GM19035 (cell line): ENCODE measurements around the gene PPP2R5C.
A peak's percentile ranks its signal among the peaks of the same experiment; 100 is the strongest.
"Not testable (repeated sequence)": the region's sequence is repeated elsewhere in the genome, so short reads cannot be mapped to it uniquely, and the experiment has no call there.

Experiments used
- ATAC-seq: cut with Tn5 transposase; IDR thresholded peaks from one replicate; pipeline ENCODE4 v1.9.1; 2021; ENCODE audit not compliant: unreplicated experiment

Gene PPP2R5C

DNA sequence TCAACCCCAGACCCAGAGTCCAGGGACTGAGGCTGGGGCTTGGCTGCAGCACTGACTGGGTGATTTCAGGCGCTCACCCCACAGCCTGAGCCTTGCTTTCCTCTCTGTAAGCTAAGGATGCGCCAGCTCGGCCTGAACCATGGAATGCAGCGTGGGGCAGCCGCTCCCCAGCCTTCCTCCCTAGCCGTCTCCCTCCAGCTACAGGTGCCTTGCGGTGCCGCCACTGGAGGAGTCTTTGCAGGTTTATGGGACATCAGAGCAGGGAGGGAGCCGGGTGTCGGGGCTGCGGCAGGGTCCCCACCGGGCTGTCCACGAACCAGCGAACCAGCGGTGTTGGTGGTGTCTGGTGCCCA is 19.4 kb downstream of the PPP2R5C start:
- ATAC-seq: no peak

DNA sequence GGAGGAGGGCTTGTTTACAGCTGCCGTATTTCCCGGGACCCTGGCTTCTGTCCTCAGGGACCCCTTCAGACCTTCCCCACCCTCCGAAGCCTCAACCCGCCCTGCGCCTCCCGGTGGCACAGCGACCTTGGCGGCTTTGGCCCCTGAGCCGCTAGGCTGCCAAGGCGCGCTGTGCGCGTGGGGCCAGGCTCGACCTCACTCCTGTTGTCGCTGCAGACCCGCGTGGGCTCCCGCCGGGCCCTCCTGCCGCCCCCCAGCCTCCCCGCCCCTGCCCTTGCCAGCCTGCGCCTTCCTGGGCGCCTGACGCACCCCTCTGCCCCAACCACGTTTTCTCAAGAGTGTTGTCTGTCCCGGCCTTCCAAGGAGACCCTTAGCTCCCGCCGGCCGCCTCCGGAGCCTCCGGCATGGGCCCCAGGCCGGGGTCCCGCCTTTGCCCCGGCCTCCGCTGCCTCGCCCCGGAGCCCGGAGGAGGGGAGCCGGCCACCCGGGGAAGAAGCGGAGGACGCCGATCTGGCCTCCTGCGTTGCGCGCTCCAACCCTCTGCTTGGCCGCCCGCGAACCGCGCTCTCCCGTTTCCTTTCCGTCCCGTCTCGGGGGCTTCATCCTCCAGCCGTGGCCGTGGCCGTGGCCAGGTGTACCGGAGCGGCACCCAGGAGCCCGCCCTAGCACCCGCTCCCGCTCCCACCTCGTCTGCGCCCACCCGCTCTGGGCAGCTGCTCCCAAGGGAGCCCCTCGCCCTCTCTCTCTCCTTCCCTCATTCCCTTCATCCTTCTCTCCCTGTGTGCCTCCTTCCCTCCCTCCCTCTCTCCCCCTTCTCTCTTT is 19.9 kb downstream of the PPP2R5C start:
- no peak for ATAC-seq

DNA sequence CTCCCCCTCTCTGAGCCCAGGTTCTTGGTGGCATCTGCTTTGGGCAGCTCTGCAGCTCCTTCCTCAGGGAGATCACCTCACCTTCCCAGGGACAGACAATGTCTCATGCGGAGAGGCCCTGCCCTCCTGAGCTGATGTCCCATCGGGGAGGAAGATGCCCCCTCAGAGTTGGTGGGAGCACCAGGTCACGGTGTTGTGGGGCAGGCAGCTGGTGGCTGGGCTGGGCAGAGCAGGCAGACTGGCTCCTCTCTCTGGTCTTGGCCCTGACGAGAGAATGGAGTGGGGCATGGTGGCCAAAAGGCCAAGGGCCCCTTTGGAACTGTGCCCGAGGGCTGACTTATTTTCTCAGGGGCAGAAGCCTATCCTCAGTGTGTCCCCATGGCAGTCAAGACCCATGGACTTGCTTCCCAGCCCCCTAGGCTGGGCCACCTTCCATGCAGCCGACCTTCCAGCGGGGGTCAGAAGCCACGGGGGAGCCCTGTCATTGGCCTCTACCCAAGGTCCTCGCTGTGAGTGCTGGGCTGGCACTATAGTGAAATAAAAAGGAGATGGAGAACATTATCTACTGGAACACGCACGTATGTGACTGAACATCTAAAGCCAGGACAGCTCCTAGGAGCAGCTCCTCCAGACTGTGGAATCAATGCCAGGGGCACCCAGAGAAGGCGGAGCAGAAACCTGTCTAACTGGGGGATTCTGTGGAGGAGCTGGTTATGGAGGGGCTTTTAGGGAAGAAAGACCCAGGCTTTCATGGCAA is 21.9 kb downstream of the PPP2R5C start:
- ATAC-seq: no peak

DNA sequence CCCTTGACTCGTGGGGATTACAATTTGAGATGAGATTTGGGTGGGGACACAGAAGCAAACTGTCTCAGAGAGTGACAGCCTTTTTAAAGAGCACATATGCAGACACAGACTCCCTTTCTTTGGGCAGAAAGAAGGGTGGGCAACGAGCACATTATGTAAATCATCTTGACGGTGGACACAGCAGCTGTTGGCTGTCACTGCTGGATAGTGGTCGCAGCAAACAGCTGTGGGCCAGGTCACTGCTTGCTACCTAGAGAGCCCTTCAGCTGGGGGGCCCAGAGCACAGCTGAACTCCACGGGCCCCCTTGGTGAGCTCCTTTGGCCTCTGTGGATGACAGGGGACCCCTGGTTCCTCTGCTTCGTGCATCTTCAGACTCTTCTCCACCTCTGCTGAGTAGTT is 23.1 kb downstream of the PPP2R5C start:
- ATAC-seq: no peak

DNA sequence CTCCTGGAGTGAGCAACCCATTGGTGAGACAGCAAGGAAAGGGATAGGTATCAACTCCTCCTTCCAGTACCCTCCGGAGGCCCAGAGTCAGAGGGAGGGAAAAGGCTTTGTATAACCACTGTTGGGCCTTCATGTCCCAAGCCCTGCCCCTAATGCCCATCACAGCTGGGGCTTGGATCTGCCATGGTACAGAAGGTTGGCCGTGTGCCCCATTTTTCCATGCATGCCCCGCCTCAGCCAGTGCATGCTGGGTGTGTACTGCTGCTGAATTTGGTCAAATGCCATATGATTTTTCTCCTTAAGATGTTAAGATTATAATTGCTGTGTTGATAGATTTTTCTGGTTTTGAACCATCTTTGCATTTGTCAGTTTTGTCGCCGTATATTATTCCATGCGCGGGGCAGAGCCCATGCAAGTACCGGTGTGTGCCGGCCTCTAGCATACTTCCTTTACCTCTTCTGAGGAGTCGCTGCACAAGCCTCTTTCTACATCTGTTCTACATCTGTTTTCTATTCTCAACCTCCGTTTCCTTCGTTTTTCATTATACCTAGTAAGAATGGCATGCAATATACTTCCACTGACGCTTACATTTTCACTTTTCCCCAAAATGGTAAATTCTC is 26.6 kb downstream of the PPP2R5C start:
- ATAC-seq: no peak

DNA sequence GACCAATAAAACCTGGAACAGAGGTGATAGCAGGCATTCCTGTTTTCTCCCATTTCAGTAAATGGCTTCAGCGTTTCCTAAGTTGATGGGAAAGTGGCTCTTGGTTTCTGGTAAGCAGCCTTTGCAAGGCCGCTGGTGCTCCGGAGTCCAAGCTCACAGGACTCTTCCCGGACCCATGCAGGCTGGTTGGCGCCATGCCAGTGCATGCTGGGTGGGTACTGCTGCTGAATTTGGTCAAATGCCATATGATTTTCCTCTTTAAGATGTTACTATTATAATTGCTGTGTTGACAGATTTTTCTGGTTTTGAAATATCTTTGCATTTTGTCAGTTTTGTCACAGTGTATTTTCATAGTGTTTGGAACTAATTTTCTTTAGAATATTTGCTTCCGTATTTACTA is 27.7 kb downstream of the PPP2R5C start:
- no peak for ATAC-seq

DNA sequence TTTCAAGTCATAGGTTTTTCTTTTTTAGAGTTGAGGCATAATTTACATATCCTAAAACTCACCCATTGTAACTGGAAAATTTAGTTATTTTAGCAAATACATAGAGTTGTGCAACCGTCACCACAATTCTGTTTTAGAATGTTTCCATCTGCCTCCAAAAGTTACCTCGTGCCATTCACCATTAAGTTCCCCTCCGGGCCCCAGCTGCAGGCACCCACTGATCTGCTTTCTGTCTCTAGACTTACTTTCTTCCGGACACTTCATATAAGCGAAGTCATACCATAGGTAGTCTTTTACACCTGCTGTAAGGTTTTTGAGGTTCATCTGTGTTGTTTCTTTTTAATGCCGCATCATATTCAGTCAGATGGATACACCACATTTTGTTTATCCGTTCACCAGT is 28.7 kb downstream of the PPP2R5C start:
- ATAC-seq: no peak

DNA sequence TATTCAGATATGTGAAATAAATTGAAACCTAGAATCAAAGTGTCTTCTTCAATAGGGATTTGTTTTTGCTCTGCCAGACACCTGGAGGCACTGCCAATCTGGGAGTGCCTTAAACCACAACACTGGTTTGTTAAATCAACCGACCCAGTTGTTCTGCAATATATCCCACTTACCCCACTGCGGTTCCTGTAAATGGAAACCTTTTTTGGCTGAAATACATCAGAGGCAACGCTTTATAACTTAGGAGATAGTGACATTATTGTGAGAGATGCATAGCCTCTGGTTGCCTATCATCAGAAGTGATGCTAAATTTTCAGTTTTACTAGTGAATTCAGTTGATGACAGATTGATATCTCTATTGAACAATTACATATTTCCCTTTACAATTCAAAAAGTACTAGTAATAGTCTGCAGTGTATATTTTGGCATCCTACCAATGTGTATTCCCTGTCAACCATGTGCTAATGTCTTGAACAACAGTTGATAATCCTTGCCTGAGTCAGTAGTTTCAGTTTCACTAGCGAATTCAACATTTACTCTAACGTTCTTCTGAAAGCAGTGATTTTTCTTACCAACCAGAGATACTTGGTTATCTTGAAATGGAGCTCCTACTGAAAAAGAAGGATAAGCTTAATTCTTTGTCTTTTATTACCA is 30.5 kb downstream of the PPP2R5C start:
- ATAC-seq: no peak

DNA sequence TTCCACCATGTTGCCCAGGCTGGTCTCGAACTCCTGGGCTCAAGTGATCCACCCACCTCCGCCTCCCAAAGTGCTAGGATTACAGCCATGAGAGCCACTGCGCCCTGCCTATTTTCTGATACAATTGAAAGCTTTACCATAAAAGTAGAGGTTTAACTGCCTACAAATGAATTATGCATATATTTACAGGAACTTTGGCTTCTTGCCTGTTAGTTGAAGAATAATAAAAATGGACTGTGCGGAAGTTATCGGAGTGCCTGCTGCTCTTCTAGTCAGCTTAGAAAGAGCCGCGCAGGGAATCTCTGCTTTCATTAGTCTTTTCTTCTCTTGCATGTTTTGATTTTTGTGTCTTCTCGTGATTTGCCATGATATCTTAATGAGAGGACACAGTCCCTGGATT is 34.5 kb downstream of the PPP2R5C start:
- ATAC-seq: no peak

DNA sequence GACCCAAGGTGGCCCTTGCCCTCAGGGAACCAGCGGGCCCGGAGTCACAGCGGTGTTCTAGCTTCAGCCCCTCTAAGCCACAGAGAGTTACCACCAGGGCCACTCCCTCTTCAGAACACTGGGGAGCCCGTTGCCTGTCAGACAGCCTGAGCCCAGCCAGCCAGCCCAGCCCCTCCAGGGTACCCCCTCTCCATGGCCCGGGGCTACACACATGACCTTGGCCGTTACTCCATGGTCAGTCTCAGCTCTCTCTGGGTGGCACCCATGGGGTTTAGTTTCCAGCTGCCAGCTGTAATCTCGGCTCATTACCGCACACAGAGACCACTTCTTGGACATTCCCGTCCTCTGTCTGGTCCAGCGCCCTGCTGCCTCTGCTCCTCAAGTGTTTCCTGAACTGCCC is 35.0 kb downstream of the PPP2R5C start:
- ATAC-seq: no peak

DNA sequence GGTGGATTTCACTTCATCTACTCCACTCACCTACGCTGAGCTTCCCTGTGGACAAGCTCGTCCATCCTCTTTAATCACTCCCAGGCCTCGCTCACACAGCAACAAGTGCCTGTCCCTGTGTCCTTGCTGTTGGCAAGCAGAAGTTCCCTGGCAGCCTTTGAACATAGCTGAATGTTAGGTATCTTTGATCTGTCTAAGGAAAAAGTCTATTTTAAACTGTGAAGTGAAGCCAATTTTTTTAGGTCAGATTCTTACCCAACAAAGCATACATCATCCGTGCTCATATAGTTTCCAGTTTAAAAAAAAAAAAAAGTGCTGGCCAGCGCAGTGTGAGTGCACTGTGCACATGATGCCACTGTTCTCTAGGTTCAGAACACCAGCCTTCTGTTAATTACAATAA is 36.3 kb downstream of the PPP2R5C start:
- ATAC-seq: no peak

DNA sequence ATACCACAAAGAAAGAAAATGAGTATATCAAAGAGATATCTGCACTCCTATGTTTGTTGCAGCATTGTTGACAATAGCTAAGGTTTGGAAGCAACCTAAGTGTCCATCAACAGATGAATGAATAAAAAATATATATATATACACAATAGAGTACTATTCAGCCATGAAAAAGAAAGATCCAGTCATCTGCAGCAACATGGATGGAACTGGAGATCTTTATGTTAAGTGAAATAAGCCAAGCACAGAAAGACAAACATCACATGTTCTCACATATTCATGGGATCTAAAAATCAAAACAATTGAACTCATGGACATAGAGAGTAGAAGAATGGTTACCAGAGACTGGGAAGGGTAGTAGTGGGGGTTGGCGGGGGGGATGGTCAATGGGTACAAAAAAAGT is 42.9 kb downstream of the PPP2R5C start:
- ATAC-seq: not testable (repeated sequence)

DNA sequence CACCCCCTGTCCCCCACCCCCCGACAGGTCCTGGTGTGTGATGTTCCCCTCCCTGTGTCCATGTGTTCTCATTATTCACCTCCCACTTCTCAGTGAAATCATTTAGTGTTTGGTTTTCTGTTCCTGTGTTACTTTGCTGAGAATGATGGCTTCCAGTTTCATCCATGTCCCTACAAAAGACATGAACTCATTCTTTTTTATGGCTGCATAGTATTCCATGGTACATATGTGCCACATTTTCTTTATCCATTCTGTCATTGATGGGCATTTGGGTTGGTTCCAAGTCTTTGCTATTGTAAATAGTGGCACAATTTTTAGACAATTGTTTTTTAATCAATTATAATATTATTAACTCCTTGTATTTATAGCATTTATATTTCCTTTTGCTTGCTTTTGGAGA is 44.7 kb downstream of the PPP2R5C start:
- ATAC-seq: not testable (repeated sequence)

DNA sequence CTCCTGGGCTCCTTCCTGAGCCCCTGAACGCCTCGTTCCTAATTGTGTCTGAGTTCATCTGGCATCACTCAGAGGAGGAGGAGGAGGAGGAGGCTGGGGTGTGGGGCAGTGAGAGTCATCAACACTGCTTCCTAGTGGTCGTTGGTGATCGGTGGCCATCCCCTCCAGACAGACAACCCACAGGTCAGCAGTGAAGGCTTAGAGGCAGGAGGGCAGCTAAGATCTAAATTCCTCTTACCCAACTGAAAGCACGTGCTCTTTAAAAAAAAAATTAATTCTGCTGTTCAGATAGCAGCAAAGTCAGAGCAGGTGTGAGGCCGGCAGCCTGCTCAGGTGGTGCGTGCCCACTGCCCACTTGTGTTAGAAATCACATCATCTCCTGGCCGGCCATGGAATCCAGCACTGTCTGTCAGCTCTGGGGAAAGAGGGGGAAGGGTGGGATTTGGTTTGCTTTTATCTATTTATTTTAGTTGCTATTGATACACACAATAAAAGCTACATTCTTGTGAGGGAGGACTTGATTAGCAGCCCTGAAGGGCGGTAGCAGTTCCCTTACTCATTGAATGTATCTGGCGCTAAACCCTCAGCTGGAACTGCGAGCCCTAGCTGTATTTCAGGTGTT is 46.6 kb downstream of the PPP2R5C start:
- ATAC-seq: no peak

DNA sequence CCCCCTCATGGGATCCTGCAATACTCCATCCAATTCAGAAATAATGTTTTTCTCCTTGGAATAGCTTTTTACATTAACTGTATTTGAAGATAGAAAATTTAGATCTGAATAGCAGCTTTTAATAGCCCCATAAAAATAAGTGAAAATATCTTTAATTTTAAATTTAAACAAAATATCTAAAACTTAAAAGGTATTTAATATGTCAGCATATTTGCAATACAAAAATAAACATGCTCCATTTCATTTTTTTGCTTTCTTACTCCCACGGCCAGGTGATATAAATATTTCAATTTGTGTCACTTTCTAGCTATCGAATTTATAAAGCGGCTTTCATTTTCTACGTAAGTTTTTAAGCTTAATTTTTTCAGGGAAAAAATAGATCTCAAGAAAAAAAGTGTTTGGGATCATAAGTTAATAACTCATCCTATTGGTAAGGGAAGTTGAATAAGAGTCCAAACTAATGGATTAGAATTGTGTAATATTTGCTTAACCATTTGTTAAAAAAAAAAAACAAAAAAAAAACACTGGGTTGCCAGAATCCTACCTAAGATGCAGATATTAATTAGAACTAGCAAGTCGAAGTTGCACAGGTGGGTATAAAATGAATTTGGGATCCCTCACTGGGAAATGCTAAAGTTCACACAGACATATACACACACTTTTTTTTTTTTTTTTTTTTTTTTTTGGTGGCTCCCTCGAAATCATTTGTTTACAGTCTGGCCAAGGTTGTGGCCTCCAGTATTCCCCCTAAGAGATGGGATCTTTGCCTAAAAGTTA is 47.6 kb downstream of the PPP2R5C start:
- no peak for ATAC-seq

DNA sequence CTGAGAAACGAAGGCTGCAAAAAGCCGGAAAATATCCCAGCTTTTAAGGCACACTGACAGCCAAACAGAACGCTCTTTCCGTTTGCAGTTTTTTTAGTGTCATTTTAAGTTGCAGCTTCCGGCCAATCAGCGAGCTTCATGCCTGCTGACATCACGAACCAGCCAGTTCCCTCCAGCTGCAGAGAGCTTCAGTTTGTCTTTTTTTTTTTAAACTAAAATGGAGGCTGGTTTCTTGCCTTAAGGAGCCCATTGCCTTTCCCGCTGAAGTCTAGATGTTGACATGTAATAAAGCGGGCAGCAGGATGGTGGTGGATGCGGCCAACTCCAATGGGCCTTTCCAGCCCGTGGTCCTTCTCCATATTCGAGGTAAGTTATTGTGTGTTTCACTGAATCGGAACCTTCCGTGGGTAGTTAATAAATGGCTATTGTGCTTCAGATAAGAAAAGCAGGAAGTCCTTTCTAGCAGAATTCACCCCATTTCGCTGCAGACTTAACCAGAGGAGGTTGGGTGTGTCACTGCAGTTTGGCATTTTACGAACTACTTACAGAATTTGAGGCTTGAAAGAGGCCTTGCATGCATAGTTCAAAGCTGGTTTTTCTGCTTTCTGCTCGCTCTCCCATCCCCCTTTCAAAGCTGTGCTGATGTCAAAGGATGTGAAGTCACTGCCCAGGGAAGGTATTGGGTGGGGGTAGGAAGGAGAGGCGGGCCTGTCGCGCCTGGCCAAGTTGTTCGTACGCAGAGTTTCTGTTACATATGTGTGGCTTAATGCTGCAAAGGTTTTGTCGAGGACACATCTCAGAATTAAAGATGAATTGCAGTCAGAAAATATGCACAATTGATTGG is 48.4 kb downstream of the PPP2R5C start:
- peak; percentile 80 for ATAC-seq

DNA sequence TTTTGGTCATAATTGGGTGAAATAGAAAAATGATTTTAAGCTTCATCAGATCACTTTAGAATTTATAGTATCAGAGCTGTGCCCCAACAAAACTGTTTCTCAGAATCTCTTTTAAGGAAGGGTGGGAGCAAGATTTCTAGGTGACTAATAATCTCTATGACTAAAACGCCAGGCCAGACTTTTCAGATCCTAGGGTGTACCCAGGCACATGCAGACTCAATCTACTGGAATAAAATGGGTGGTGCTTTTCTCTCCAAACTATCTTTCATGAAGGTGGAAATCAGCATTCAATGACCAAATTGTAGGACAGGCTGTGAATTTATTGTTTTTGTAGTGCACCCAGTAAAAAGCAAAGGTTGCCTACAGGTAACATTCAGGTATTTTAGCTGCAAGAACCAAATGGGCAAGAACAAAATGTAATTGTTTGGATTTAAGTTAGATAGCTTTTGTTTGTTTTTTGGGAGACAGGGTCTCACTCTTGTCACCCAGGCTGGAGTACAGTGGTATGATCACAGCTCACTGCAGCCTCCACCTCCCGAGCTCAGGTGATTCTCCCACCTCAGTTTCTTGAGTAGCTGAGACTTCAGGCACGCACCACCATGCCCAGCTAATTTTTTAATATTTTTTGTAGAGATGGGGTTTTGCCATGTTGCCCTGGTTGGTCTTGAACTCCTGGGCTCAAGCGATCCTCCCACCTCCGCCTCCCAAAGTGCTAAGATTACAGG is 49.5 kb downstream of the PPP2R5C start:
- ATAC-seq: no peak

DNA sequence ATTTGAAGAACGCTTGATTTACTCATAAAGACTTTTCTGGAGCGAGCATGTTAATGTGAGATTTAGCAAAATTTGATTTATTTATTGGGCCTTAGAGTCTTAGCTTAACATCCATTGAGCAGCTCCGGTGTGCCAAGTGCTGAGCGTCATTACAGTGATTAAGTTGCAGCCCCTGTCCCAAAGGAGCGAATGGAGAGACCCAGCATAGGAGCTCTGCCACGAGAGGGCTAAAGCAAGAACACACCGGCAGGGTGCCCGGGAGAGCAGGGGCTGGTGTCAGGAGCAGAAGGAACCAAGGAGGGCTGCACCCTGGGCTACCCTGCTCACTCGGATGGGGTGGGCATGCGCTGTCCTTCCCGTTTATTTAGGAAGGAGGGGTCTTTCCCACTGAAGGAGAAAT is 50.6 kb downstream of the PPP2R5C start:
- no peak for ATAC-seq
